NB4 (cell line): ENCODE measurements around the gene THOC5.

Source experiments
- DNase-seq: peaks from one replicate; pipeline ENCODE4 v3.0.0; 2010; ENCODE audit warnings: low read depth
- H3K4me3 ChIP-seq: one replicate; pipeline ENCODE4 v1.5.1; 2011; ENCODE audit warnings: mild to moderate bottlenecking, low read depth, low read length, moderate library complexity
- CTCF ChIP-seq: IDR thresholded peaks from one replicate; pipeline ENCODE4 v1.5.1; 2012; ENCODE audit warnings: low read depth, low read length
- MYC ChIP-seq: IDR thresholded peaks from 2 replicates; pipeline ENCODE4 v1.6.1; 2011; ENCODE audit warnings: low read depth, low read length
- POLR2A ChIP-seq: IDR thresholded peaks from 2 replicates; pipeline ENCODE4 v1.6.1; 2011; ENCODE audit warnings: mild to moderate bottlenecking; ENCODE audit not compliant: insufficient read length; ENCODE audit errors: extremely low read depth
- TF ChIP-seq, protein P1 (sequence below): IDR thresholded peaks from 2 replicates; pipeline ENCODE4 v1.6.1; 2011; ENCODE audit warnings: low read depth, low read length

THOC5 gene

DNA sequence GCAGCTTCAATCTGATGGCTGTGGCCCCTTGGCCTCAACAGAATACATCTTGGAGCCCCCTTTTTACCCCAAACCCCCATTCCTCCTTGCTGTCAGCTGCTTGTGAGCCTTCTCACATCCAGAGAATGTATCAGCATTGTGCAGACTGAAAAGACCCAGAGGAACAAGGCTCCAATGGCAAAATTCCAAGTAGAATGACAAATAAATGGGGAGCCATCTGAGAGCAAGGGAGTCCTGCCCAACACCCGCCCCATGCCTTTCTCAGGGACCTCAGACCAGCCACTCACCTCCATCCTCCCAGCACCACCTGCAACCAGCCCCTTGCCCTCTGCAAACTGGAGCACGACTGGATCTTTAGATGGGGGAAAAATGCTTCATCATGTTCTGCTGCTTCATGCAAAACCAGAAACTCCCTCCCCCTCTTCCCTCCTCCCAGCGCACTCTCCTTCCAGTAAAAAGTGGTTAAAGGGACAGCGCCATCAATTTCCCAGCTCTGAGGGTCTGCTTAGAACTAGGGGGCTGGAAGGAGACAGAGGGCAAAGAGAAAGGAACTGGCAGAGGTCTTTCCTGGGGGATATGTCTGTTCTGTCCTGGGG, 75.7 kb downstream of the THOC5 start:
- no peak overlapping the region for H3K4me3 ChIP-seq
- TF ChIP-seq POLR2A = no peak
- TF ChIP-seq, protein P1, sequence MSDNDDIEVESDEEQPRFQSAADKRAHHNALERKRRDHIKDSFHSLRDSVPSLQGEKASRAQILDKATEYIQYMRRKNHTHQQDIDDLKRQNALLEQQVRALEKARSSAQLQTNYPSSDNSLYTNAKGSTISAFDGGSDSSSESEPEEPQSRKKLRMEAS = no peak
- TF ChIP-seq CTCF = no peak
- TF ChIP-seq MYC = no peak
- no peak for DNase-seq

- no peak overlapping the region for H3K4me3 ChIP-seq
- TF ChIP-seq MYC (no peak), POLR2A (no peak), CTCF (no peak)
- TF ChIP-seq, protein P1 = no peak
- DNase-seq = no peak
Observed at GRCh38 chr22:29476116-29476515, 77.4 kb downstream of the THOC5 start.

- peak; percentile 66 for DNase-seq
- TF ChIP-seq POLR2A = no peak
- no peak for TF ChIP-seq CTCF
- TF ChIP-seq, protein P1 = no peak
- no peak for TF ChIP-seq MYC
- no peak overlapping the region for H3K4me3 ChIP-seq
Observed at GRCh38 chr22:29475550-29475949, 78.0 kb downstream of the THOC5 start.

DNA sequence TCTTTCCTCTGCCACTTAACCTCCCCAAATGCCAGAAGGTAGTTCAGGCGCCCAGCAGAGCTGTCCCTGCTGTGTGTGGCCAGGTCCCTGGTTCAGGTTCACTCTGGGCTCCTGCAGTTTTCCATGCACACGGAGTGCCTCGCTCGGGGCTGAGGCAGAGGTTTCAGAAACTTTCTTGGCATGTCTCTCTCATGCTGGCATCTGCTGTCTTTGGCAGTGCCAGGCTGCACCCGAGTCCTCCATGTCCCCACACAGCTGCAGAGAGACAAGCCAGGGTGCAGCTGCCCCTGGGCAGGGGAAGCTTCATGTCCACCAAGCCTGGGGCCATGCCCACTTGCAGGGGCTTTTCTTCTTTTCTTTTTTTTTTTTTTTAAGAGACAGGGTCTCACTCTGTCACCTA, 80.6 kb downstream of the THOC5 start:
- TF ChIP-seq, protein P1 = no peak
- TF ChIP-seq POLR2A (no peak), MYC (no peak), CTCF (no peak)
- H3K4me3 ChIP-seq = no peak overlapping the region
- DNase-seq = peak; percentile 32

GRCh38 chr22:29470159-29470855, 83.2 kb downstream of the THOC5 start:
- no peak for TF ChIP-seq POLR2A
- TF ChIP-seq, protein P1 = 0 out of 2 replicates have a peak, but pooled peaks have one; percentile 17
- peak; percentile 89 for TF ChIP-seq CTCF
- DNase-seq = peak; percentile 81
- H3K4me3 ChIP-seq = no peak overlapping the region

DNA sequence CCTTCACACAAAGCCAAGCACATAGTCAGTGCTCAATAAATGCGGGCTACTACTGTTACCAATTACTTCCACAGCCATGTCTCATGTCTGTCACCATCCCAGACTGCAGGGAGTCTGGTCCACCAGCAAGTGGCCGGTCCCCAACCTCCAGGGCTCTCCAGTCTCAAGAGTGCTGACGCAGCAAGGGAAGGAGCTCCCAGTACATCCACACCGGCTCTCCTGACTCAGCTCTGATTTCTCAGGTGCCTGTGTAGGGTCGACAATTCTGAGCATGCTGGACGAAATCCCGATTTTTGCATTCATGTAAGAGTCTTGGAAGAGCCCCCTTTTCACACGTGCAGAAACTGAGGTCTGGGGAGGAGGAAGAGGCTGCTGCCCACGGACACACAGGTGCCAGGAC, 83.8 kb downstream of the THOC5 start:
- no peak overlapping the region for H3K4me3 ChIP-seq
- no peak for TF ChIP-seq CTCF
- TF ChIP-seq, protein P1 = no peak
- TF ChIP-seq MYC = no peak
- no peak for TF ChIP-seq POLR2A
- no peak for DNase-seq
